HG02852 (cell line): Measurements from ENCODE around the gene PON3.

Source experiments
- ATAC-seq: cut with Tn5 transposase; IDR thresholded peaks from one replicate; pipeline ENCODE4 v1.9.1; 2021; ENCODE audit warnings: mild to moderate bottlenecking, moderate library complexity; ENCODE audit not compliant: unreplicated experiment

Gene PON3

GRCh38 chr7:95342642-95343307 is 53.4 kb downstream of the PON3 start:
- ATAC-seq: no peak

GRCh38 chr7:95342029-95342428 is 54.1 kb downstream of the PON3 start:
- ATAC-seq: no peak

- ATAC-seq: no peak
These were observed 55.7 kb downstream of the PON3 start for GRCh38 chr7:95340491-95340890.

- ATAC-seq: no peak
These were observed 57.3 kb downstream of the PON3 start for GRCh38 chr7:95338832-95339231.

- no peak for ATAC-seq
These were observed 61.1 kb downstream of the PON3 start for GRCh38 chr7:95335093-95335492.

GRCh38 chr7:95334447-95334846 is 61.7 kb downstream of the PON3 start:
- no peak for ATAC-seq

GRCh38 chr7:95330961-95331337 is 65.2 kb downstream of the PON3 start:
- peak; percentile 24 for ATAC-seq

GRCh38 chr7:95330204-95330960 is 65.8 kb downstream of the PON3 start:
- ATAC-seq: peak; percentile 98

GRCh38 chr7:95327356-95327755 is 68.8 kb downstream of the PON3 start:
- ATAC-seq: no peak

- peak; percentile 48 for ATAC-seq
These were observed 71.7 kb downstream of the PON3 start, which contains the start of gene PON1 for GRCh38 chr7:95324431-95324830. TSS of gene PON1 (minus strand) at chr7:95324532. CDS start at chr7:95324475, 57 bp downstream.

GRCh38 chr7:95323410-95324129 is 72.6 kb downstream of the PON3 start:
- ATAC-seq: no peak

- ATAC-seq: no peak
These were observed 73.3 kb downstream of the PON3 start for GRCh38 chr7:95322854-95323253.

GRCh38 chr7:95322396-95322795 is 73.8 kb downstream of the PON3 start:
- ATAC-seq: no peak

GRCh38 chr7:95321720-95322119 is 74.5 kb downstream of the PON3 start:
- ATAC-seq: no peak

GRCh38 chr7:95320651-95321050 is 75.5 kb downstream of the PON3 start:
- ATAC-seq: no peak

GRCh38 chr7:95319570-95319969 is 76.6 kb downstream of the PON3 start:
- ATAC-seq: no peak

- no peak for ATAC-seq
These were observed 77.6 kb downstream of the PON3 start for GRCh38 chr7:95318501-95319100.

- no peak for ATAC-seq
These were observed 78.2 kb downstream of the PON3 start for GRCh38 chr7:95317966-95318365.

- no peak for ATAC-seq
These were observed 78.6 kb downstream of the PON3 start for GRCh38 chr7:95317546-95317945.

GRCh38 chr7:95316588-95316987 is 79.6 kb downstream of the PON3 start:
- peak; percentile 84 for ATAC-seq

GRCh38 chr7:95312561-95312960 is 83.6 kb downstream of the PON3 start:
- ATAC-seq: no peak
